ENCODE results near the gene TTC17. TPM values are rescaled to one million over a fixed set of nuclear protein-coding genes. Genes with fewer than 3 reads are reported as not detected.

Gene TTC17, protein sequence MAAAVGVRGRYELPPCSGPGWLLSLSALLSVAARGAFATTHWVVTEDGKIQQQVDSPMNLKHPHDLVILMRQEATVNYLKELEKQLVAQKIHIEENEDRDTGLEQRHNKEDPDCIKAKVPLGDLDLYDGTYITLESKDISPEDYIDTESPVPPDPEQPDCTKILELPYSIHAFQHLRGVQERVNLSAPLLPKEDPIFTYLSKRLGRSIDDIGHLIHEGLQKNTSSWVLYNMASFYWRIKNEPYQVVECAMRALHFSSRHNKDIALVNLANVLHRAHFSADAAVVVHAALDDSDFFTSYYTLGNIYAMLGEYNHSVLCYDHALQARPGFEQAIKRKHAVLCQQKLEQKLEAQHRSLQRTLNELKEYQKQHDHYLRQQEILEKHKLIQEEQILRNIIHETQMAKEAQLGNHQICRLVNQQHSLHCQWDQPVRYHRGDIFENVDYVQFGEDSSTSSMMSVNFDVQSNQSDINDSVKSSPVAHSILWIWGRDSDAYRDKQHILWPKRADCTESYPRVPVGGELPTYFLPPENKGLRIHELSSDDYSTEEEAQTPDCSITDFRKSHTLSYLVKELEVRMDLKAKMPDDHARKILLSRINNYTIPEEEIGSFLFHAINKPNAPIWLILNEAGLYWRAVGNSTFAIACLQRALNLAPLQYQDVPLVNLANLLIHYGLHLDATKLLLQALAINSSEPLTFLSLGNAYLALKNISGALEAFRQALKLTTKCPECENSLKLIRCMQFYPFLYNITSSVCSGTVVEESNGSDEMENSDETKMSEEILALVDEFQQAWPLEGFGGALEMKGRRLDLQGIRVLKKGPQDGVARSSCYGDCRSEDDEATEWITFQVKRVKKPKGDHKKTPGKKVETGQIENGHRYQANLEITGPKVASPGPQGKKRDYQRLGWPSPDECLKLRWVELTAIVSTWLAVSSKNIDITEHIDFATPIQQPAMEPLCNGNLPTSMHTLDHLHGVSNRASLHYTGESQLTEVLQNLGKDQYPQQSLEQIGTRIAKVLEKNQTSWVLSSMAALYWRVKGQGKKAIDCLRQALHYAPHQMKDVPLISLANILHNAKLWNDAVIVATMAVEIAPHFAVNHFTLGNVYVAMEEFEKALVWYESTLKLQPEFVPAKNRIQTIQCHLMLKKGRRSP
- total RNA-seq: 94.4 TPM
- long read RNA-seq, full-length matches to known transcripts: 49 of 219 reads
- long read RNA-seq, partial matches to known transcripts: 24 of 219 reads
- long read RNA-seq, other reads (novel, unspliced or antisense): 146 of 219 reads

DNA sequence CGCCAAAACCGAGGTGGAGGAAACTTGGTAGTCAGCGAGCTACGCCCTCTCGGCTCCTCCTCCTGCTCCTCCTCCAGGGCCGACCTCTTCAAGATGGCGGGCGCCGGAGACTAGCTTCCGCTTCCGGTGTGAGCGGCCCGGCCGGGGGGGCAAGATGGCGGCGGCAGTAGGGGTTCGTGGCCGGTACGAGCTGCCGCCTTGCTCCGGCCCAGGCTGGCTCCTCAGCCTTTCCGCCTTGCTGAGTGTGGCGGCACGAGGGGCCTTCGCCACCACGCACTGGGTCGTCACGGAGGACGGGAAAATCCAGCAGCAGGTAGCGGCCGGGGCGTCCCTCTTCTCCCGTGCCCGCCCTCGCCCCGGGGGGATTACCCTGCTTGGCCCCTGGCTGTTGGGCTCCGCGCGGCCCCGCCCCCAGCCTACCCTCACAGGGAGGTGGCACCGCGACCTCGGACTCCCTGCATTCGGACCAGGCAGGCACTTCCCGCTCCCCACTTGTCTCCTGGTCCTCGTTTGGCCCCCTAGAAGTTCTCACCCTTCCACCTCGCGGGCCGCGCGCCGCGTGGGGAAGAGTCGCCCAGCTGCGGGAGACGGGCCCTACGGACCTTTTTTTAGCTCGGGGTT lies at the start of gene TTC17:
Gene TTC17 (plus strand): TSS at position 120 of the 621 bp plus-strand sequence. CDS start 35 bp downstream, at position 155.
- TF ChIP-seq, protein P1, sequence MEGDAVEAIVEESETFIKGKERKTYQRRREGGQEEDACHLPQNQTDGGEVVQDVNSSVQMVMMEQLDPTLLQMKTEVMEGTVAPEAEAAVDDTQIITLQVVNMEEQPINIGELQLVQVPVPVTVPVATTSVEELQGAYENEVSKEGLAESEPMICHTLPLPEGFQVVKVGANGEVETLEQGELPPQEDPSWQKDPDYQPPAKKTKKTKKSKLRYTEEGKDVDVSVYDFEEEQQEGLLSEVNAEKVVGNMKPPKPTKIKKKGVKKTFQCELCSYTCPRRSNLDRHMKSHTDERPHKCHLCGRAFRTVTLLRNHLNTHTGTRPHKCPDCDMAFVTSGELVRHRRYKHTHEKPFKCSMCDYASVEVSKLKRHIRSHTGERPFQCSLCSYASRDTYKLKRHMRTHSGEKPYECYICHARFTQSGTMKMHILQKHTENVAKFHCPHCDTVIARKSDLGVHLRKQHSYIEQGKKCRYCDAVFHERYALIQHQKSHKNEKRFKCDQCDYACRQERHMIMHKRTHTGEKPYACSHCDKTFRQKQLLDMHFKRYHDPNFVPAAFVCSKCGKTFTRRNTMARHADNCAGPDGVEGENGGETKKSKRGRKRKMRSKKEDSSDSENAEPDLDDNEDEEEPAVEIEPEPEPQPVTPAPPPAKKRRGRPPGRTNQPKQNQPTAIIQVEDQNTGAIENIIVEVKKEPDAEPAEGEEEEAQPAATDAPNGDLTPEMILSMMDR (IDR thresholded peaks at IDR 0.05): no peak
- Histone ChIP-seq H3K4me3 (peak within 1 kb of the TSS; percentile 95), H3K4me1 (peaks cover 16% of the 10 kb centered on the region), H3K27me3 (no peaks in the 10 kb centered on the region), H3K27ac (peak within 1 kb of the TSS; percentile 93), H3K36me3 (no peaks in the 10 kb centered on the region), H3K9me3 (no peaks in the 10 kb centered on the region)
- ATAC-seq (peak; percentile 99), DNase-seq (peak; percentile 98)
- intact Hi-C loops (cut with DNase I): no loop called here

DNA sequence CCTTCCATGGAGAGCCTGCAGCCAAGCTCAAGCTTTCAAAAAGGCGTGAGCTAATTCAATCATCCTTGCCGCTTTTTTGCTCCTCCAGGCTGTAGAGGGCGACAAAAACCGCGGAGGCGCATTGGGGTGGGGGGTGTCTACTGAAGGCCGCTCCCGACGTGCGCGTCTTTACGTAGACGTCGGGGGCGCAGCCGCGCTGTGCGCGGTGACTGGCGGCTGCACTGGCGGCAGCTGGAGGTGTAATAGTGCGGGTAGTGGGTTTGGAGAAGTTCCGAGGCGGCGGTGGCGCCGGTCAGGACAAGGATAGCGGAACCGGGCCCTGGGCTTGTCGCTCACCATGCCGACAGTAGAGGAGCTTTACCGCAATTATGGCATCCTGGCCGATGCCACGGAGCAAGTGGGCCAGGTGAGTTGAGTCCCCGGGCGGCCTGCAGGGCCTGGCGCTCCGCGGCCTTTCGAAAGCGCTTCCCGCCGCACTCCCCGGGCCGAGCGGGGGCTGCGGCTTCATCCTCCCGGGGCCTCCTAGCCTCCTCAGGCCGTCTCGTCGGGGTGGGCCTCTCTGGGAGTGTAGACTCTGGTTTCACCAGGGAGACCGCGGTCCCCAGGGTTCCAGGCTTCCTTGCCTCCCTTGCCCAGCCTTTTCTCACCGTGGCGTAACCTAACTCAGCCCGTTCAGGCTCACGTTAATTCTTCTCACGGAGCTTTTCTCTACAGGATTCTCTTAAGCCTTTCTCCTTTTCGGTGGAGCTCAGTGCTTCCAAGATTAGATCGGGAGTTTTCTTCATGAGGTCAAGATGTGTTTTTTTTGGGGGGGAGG lies 46.7 kb upstream of the TTC17 start, which contains the start of gene API5:
Gene API5 (plus strand): TSS at position 206 of the 817 bp plus-strand sequence. CDS start 132 bp downstream, at position 338.
- H3K27ac ChIP-seq: peak within 1 kb of the TSS; percentile 81
- peak within 1 kb of the TSS; percentile 80 for H3K4me3 ChIP-seq
- no peaks in the 10 kb centered on the region for H3K36me3 ChIP-seq
- H3K9me3 ChIP-seq: no peaks in the 10 kb centered on the region
- peak; percentile 100 for ATAC-seq
- H3K4me1 ChIP-seq: peaks cover 27% of the 10 kb centered on the region
- intact Hi-C loops (cut with DNase I): no loop called here
- no peaks in the 10 kb centered on the region for H3K27me3 ChIP-seq
- TF ChIP-seq, protein P1 (IDR thresholded peaks at IDR 0.05): peak; percentile 74
- peak; percentile 96 for DNase-seq

DNA sequence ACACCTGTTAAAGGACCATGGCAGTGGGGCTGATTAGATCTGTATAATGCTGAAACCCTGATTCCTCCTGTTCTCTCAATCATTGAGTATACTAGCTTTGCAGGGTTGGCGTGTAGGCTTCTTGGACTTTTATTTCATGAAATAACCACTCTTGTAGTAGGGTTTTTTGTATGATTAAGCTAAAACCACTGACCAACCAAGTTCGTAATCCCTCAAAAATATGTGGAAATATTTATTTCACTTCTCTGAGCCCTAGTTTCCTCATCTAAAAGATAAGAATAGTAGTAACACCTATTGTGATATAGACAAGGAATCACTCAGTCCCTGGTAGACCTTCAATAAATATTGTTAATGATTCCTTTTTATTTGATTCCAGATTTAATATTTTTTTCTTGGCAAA lies 42.8 kb upstream of the TTC17 start:
- DNase-seq (no peak), ATAC-seq (no peak)
- Histone ChIP-seq H3K36me3 (peaks cover 25% of the 10 kb centered on the region), H3K4me3 (no peak overlapping the region), H3K4me1 (peaks cover 27% of the 10 kb centered on the region), H3K27me3 (no peaks in the 10 kb centered on the region), H3K27ac (no peak overlapping the region), H3K9me3 (no peaks in the 10 kb centered on the region)
- TF ChIP-seq, protein P1 (IDR thresholded peaks at IDR 0.05): no peak
- intact Hi-C loops (cut with DNase I): no loop called here

DNA sequence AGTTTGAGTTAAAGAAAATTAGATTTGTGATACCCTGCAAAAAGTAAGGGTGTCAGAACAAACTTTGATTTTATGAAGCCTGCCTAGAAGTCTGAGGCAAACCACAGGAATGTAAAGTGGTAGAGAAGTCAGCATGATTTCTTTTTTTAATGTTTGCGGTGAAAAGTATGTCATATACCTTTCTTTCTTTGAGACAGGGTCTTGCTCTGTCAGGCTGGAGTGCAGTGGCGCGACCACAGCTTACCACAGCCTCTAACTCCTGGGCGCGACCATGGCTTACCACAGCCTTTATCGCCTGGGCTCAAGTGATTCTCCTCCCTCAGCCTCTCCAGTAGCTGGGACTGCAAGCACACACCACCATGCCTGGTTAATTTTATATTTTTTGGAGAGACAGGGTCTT lies 42.3 kb upstream of the TTC17 start:
- intact Hi-C loops (cut with DNase I): no loop called here
- no peaks in the 10 kb centered on the region for H3K9me3 ChIP-seq
- no peaks in the 10 kb centered on the region for H3K27me3 ChIP-seq
- ATAC-seq (no peak), DNase-seq (no peak)
- H3K36me3 ChIP-seq: peaks cover 30% of the 10 kb centered on the region
- H3K4me1 ChIP-seq: peaks cover 25% of the 10 kb centered on the region
- H3K4me3 ChIP-seq: no peak overlapping the region
- TF ChIP-seq, protein P1 (IDR thresholded peaks at IDR 0.05): no peak
- no peak overlapping the region for H3K27ac ChIP-seq

Data from upper lobe of right lung (tissue), 1 donor.